ENCODE measurements around the gene MARK1. TPM values are rescaled to one million over a fixed set of nuclear protein-coding genes. Genes with fewer than 3 reads are reported as not detected.

MARK1 gene
- total and polyA plus RNA-seq, 2 of the 13 experiments (the other 11 are each of a cell fraction or from before 2014, with no cell fraction given), result not detected

- H3K36me3 ChIP-seq (replicated peaks in 1 of 2; ENCODE audit: control insufficient read depth in 1 of 2, insufficient read depth in 2 of 2, low read length in 2 of 2), result no peaks in the 10 kb centered on the region
Measured at GRCh38 chr1:220550811-220551399, 23.0 kb downstream of the MARK1 start.

More at GRCh38 chr1:220550811-220551399, 23.0 kb downstream of the MARK1 start:
- no peak overlapping the region for H2AFZ ChIP-seq (ENCODE audit: low read length)
- CTCF ChIA-PET (ENCODE audit: low intra/inter-chr PET ratio, low total read pairs), result no interaction called here
- H3K27ac ChIP-seq (ENCODE audit: extremely low read length, insufficient read depth, low read length), result no peak overlapping the region
- FAIRE-seq, result no peak
- in situ Hi-C loops (cut with HindIII; ENCODE audit: extremely low pct_ligation_motif_present, low pct_unique_long_range_greater_than_20kb), result no loop called here
- H3K4me3 ChIP-seq (replicated peaks in 1 of 3; ENCODE audit: insufficient read depth in 1 of 3, low read depth in 2 of 3, low read length in 3 of 3), result no peak overlapping the region
- no peaks in the 10 kb centered on the region for H3K27me3 ChIP-seq (ENCODE audit: control insufficient read depth in 1 of 2, insufficient read depth in 2 of 2, low read length in 2 of 2)
- under 1% methylated on average over 6 of the region's 6 CpGs for WGBS (ENCODE audit: low lambda C conversion rate)
- no TSS peak for BruUV-seq (replicated peaks)
- TF ChIP-seq SMC3 (IDR thresholded peaks at IDR 0.05; ENCODE audit: low read length) (no peak), SYNCRIP (IDR thresholded peaks at IDR 0.05; ENCODE audit: insufficient read depth, low read depth, low read length) (no peak), NR3C1 (CRISPR knock-in tag; IDR thresholded peaks at IDR 0.05) (no peak), ARHGAP35 (CRISPR knock-in tag; IDR thresholded peaks at IDR 0.05; ENCODE audit: borderline replicate concordance) (no peak), AKNA (CRISPR knock-in tag; IDR thresholded peaks at IDR 0.05; ENCODE audit: borderline replicate concordance) (no peak), ZNF276 (CRISPR knock-in tag; IDR thresholded peaks at IDR 0.05; ENCODE audit: low read depth) (no peak), MEIS2 (CRISPR knock-in tag; IDR thresholded peaks at IDR 0.05) (no peak), BHLHE40 (IDR thresholded peaks at IDR 0.05; ENCODE audit: low read length) (no peak), ELF1 (CRISPR knock-in tag; IDR thresholded peaks at IDR 0.05) (no peak), SPEN (CRISPR knock-in tag; IDR thresholded peaks at IDR 0.05; ENCODE audit: low read depth) (no peak), ZNF335 (CRISPR knock-in tag; IDR thresholded peaks at IDR 0.05) (no peak), ADNP (CRISPR knock-in tag; IDR thresholded peaks at IDR 0.05) (no peak), AHR (CRISPR knock-in tag; IDR thresholded peaks at IDR 0.05) (no peak), ZNF678 (CRISPR knock-in tag; IDR thresholded peaks at IDR 0.05) (no peak), BORCS8-MEF2B (CRISPR knock-in tag; IDR thresholded peaks at IDR 0.05) (no peak), NKX3-1 (CRISPR knock-in tag; IDR thresholded peaks at IDR 0.05) (no peak)
- TF ChIP-seq, protein P1, sequence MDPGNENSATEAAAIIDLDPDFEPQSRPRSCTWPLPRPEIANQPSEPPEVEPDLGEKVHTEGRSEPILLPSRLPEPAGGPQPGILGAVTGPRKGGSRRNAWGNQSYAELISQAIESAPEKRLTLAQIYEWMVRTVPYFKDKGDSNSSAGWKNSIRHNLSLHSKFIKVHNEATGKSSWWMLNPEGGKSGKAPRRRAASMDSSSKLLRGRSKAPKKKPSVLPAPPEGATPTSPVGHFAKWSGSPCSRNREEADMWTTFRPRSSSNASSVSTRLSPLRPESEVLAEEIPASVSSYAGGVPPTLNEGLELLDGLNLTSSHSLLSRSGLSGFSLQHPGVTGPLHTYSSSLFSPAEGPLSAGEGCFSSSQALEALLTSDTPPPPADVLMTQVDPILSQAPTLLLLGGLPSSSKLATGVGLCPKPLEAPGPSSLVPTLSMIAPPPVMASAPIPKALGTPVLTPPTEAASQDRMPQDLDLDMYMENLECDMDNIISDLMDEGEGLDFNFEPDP (CRISPR knock-in tag; conservative IDR thresholded peaks at IDR 0.05), result no peak
- DNase-seq (ENCODE audit: low spot score), result no peak
- H3K4me1 ChIP-seq (ENCODE audit: insufficient read depth, low read length), result no peaks in the 10 kb centered on the region
- H3K4me2 ChIP-seq (ENCODE audit: low read depth, low read length), result no peak overlapping the region
- no peak overlapping the region for H3K9ac ChIP-seq (ENCODE audit: insufficient read depth, low read depth, low read length)
- no peaks in the 10 kb centered on the region for H4K20me1 ChIP-seq (ENCODE audit: insufficient read depth, low read length)
- H3K79me2 ChIP-seq (ENCODE audit: insufficient read depth, low read length), result no peaks in the 10 kb centered on the region
- POLR2A ChIA-PET, result no interaction called here
- no peak for ATAC-seq
- intact Hi-C loops (cut with micrococcal nuclease; ENCODE audit: unreplicated experiment), result no loop called here
- no peaks in the 10 kb centered on the region for H3K9me3 ChIP-seq (ENCODE audit: low read length)
